Right ventricle myocardium inferior (tissue), 1 donor: ENCODE results near the gene NXF3. TPM values are rescaled to one million over a fixed set of nuclear protein-coding genes. Genes with fewer than 3 reads are reported as not detected.
"Not testable (repeated sequence)": the region's sequence is repeated elsewhere in the genome, so short reads cannot be mapped to it uniquely, and the experiment has no call there.

Experiments used
- ATAC-seq: fragments of 200-7000 bp; cut with Tn5 transposase; one replicate; pipeline ENCODE4 v1.9.1; 2020; ENCODE audit warnings: mild to moderate bottlenecking, moderate library complexity
- DNase-seq: peaks from one replicate; pipeline ENCODE4 v3.0.0; 2021; ENCODE audit errors: missing footprints
- intact Hi-C: fragments of 100-400 bp; cut with DNase I; formaldehyde crosslinking; loops from one replicate; pipeline ENCODE4 v1.11.0; 2022
- total RNA-seq: library from RNA; stranded (reverse); fragmentation: NEBNext Ultra II Directional; extraction: Animal tissue kit (Norgen Biotek cat#: 25700); gene quantifications from one replicate; pipeline ENCODE4 v1.2.1, GENCODE V29; 2021
- donor health status: DM: no; HTN: yes; CAD: no; lungs with severe emphysema.

NXF3 gene
- total RNA-seq, 1 donor from 2014 or later, result 0.22 TPM

- ATAC-seq (no peak), DNase-seq (no peak)
- intact Hi-C loops, result no loop called here
Observed at GRCh38 chrX:103063191-103063845, 29.6 kb downstream of the NXF3 start.

GRCh38 chrX:103061486-103061885 lies 31.5 kb downstream of the NXF3 start:
- no peak for ATAC-seq
- intact Hi-C loops, result no loop called here
- DNase-seq, result no peak

GRCh38 chrX:103056902-103057301 lies 36.0 kb downstream of the NXF3 start:
- intact Hi-C loops, result no loop called here
- no peak for DNase-seq
- no peak for ATAC-seq

GRCh38 chrX:103052625-103053024 lies 40.3 kb downstream of the NXF3 start:
- DNase-seq (no peak), ATAC-seq (no peak)
- intact Hi-C loops, result no loop called here

- DNase-seq, result no peak
- no peak for ATAC-seq
- intact Hi-C loops, result no loop called here
Observed at GRCh38 chrX:103051260-103051789, 41.6 kb downstream of the NXF3 start.

- ATAC-seq, DNase-seq, intact Hi-C loops: not testable (repeated sequence)
Observed at GRCh38 chrX:103033371-103033770, 59.6 kb downstream of the NXF3 start.

Other genes starting within 250 kb of the NXF3 start
- not detected for gene RAB40AL, start 155.9 kb downstream of the NXF3 start, total RNA-seq
- gene BEX1, start 29.0 kb downstream of the NXF3 start, total RNA-seq, result 0.38 TPM
- gene BEX4, start 122.0 kb upstream of the NXF3 start, total RNA-seq, result 30.3 TPM
- 38.0 TPM for gene TCEAL8, start 162.0 kb upstream of the NXF3 start, total RNA-seq
- gene TCEAL5, start 183.6 kb upstream of the NXF3 start, total RNA-seq, result not detected
- 0.73 TPM for gene BEX2, start 217.8 kb upstream of the NXF3 start, total RNA-seq
- gene TCEAL7, start 237.1 kb upstream of the NXF3 start, total RNA-seq, result 3.1 TPM